GM18858 (cell line): Measurements from ENCODE around the gene COMMD4.
"Not testable (repeated sequence)": the region's sequence is repeated elsewhere in the genome, so short reads cannot be mapped to it uniquely, and the experiment has no call there.

Experiments
- ATAC-seq: cut with Tn5 transposase; IDR thresholded peaks from one replicate; pipeline ENCODE4 v1.9.1; 2021; ENCODE audit not compliant: unreplicated experiment

The COMMD4 gene

GRCh38 chr15:75329571-75329970, 6.3 kb upstream of the COMMD4 start:
- ATAC-seq: no peak

- ATAC-seq: not testable (repeated sequence)
Measured at GRCh38 chr15:75332093-75332492, 3.8 kb upstream of the COMMD4 start.

GRCh38 chr15:75333654-75334419, 2.0 kb upstream of the COMMD4 start:
- ATAC-seq: not testable (repeated sequence)

- ATAC-seq: no peak
Measured at GRCh38 chr15:75335313-75335704, 554 bp upstream of the COMMD4 start.

GRCh38 chr15:75338661-75339240, 2.9 kb downstream of the COMMD4 start:
- no peak for ATAC-seq

GRCh38 chr15:75339531-75340240, 3.8 kb downstream of the COMMD4 start:
- ATAC-seq: no peak

GRCh38 chr15:75342221-75342620, 6.4 kb downstream of the COMMD4 start:
- ATAC-seq: no peak

- ATAC-seq: not testable (repeated sequence)
Measured at GRCh38 chr15:75343953-75344352, 8.1 kb downstream of the COMMD4 start.

- no peak for ATAC-seq
Measured at GRCh38 chr15:75346796-75347221, 10.9 kb downstream of the COMMD4 start, which contains the start of gene NEIL1. NEIL1 (plus strand) TSS chr15:75347039; CDS start chr15:75348906, 1,867 bp downstream.

GRCh38 chr15:75347222-75348033, 11.6 kb downstream of the COMMD4 start:
- ATAC-seq: no peak

- no peak for ATAC-seq
Measured at GRCh38 chr15:75348034-75348561, 12.2 kb downstream of the COMMD4 start.

GRCh38 chr15:75348562-75349350, 12.9 kb downstream of the COMMD4 start:
- ATAC-seq: no peak

GRCh38 chr15:75349351-75349669, 13.4 kb downstream of the COMMD4 start:
- ATAC-seq: not testable (repeated sequence)

- no peak for ATAC-seq
Measured at GRCh38 chr15:75349851-75350588, 14.2 kb downstream of the COMMD4 start.

- ATAC-seq: no peak
Measured at GRCh38 chr15:75350601-75351361, 14.9 kb downstream of the COMMD4 start.

- ATAC-seq: no peak
Measured at GRCh38 chr15:75352186-75353080, 16.6 kb downstream of the COMMD4 start.

- ATAC-seq: no peak
Measured at GRCh38 chr15:75353604-75354003, 17.7 kb downstream of the COMMD4 start.

- no peak for ATAC-seq
Measured at GRCh38 chr15:75354454-75354853, 18.6 kb downstream of the COMMD4 start.
